Suprapubic skin (tissue), 4 donors: Measurements from ENCODE around the gene WFDC13.
"Not testable (repeated sequence)": the region's sequence is repeated elsewhere in the genome, so short reads cannot be mapped to it uniquely, and the experiment has no call there.

ENCODE experiments used
- CTCF ChIP-seq, 2 donors: fragments of 200-600 bp in 1 of 2; fragments of 450-650 bp in 1 of 2; sonication (generic) in 1 of 2; IDR thresholded peaks; one replicate each; pipeline ENCODE4 v1.5.1; 2016 to 2019; ENCODE audit warnings: antibody characterized with exemption in 2 of 2, mild to moderate bottlenecking in 1 of 2, moderate library complexity in 1 of 2
- EP300 ChIP-seq: sonication (generic); formaldehyde crosslinking; IDR thresholded peaks from one replicate; pipeline ENCODE4 v1.6.1; 2017; ENCODE audit warnings: antibody characterized with exemption
- POLR2A ChIP-seq, 2 donors: fragments of 450-650 bp; IDR thresholded peaks; one replicate each; pipeline ENCODE4 v1.6.1; 2017; ENCODE audit warnings: antibody characterized with exemption in 2 of 2, mild to moderate bottlenecking in 2 of 2, moderate library complexity in 2 of 2
- POLR2AphosphoS5 ChIP-seq, 3 donors: sonication (generic); formaldehyde crosslinking; IDR thresholded peaks; one replicate each; pipeline ENCODE4 v1.6.1; 2017; ENCODE audit warnings: antibody characterized with exemption in 3 of 3

GRCh38 chr20:45693346-45693745, 8.5 kb upstream of the WFDC13 start:
- TF ChIP-seq CTCF (IDR thresholded peaks at IDR 0.05); POLR2A (IDR thresholded peaks at IDR 0.05); POLR2AphosphoS5 (IDR thresholded peaks at IDR 0.05); EP300: not testable (repeated sequence)
